GM12878 (cell line): Measurements from ENCODE around the gene CFAP57. TPM values are rescaled to one million over a fixed set of nuclear protein-coding genes. Genes with fewer than 3 reads are reported as not detected.

Source experiments
- ATAC-seq: fragments of 200-7000 bp; cut with Tn5 transposase; 3 replicates; pipeline ENCODE4 v1.9.1; 2020; ENCODE audit warnings: mild to moderate bottlenecking, moderate library complexity
- BruUV-seq: library from RNA; stranded (reverse); fragments of 400-500 nt; replicated peaks from 2 replicates; lab custom pipeline; 2021; lab: Mats Ljungman, UMichigan
- CTCF ChIA-PET: fragments of 300-600 bp; sonication (Branson Sonifier 250); formaldehyde crosslinking; extraction: SDS; loops from one replicate; lab custom pipeline; 2021; ENCODE audit warnings: inconsistent platforms; lab: Yijun Ruan, JAX
- POLR2A ChIA-PET: fragments of 350-600 bp; formaldehyde crosslinking; extraction: SDS; loops from one replicate; lab custom pipeline; 2021; ENCODE audit warnings: inconsistent platforms; lab: Charles Lee
- RAD21 ChIA-PET: fragments of 300-600 bp; sonication (Branson Sonifier 250); formaldehyde crosslinking; loops from one replicate; lab custom pipeline; 2023; ENCODE audit warnings: antibody characterized with exemption; ENCODE audit not compliant: unreplicated experiment; lab: Charles Lee
- SMC1A ChIA-PET: fragments of 300-600 bp; sonication (Branson Sonifier 250); formaldehyde crosslinking; loops from one replicate; lab custom pipeline; 2023; ENCODE audit not compliant: unreplicated experiment, uncharacterized antibody; lab: Charles Lee
- DNase-seq: peaks from one replicate; pipeline ENCODE4 v3.0.0-alpha.2; 2011; ENCODE audit warnings: low read depth, low spot score
- FAIRE-seq: peaks from 3 replicates; lab custom pipeline; 2011; peaks lifted over from hg19 to GRCh38; lab: Jason Lieb, UNC
- H2AFZ ChIP-seq: 2 replicates; pipeline ENCODE4 v1.6.0; 2011; ENCODE audit warnings: low read depth, low read length, control low read depth; ENCODE audit not compliant: control insufficient read depth
- H3K27ac ChIP-seq: 2 replicates; pipeline ENCODE4 v1.5.1; 2011; ENCODE audit warnings: control low read depth; ENCODE audit not compliant: control insufficient read depth, insufficient read depth
- H3K27me3 ChIP-seq, 2 experiments: replicated peaks in 1 of 2; 2 replicates each; pipeline versions ENCODE4 v1.6.0 to v1.6.1; 2011; ENCODE audit warnings: low read length in 1 of 2; ENCODE audit not compliant: control insufficient read depth in 2 of 2, insufficient read depth in 2 of 2
- H3K36me3 ChIP-seq, 2 experiments: 2 replicates each; pipeline ENCODE4 v1.5.1; 2011; ENCODE audit warnings: low read length in 1 of 2; ENCODE audit not compliant: control insufficient read depth in 2 of 2, insufficient read depth in 2 of 2
- H3K4me1 ChIP-seq: 2 replicates; pipeline ENCODE4 v1.6.1; 2011; ENCODE audit warnings: mild to moderate bottlenecking, low read length, moderate library complexity, mixed read lengths; ENCODE audit not compliant: control insufficient read depth, insufficient read depth
- H3K4me2 ChIP-seq: 2 replicates; pipeline ENCODE4 v1.6.0; 2011; ENCODE audit warnings: control low read depth; ENCODE audit not compliant: control insufficient read depth, insufficient read depth
- H3K4me3 ChIP-seq: fragments of 200-600 bp; sonication (generic); 2 replicates; pipeline ENCODE4 v1.5.1; 2016
- H3K79me2 ChIP-seq: 2 replicates; pipeline ENCODE4 v1.6.0; 2011; ENCODE audit warnings: low read length; ENCODE audit not compliant: control insufficient read depth, insufficient read depth
- H3K9ac ChIP-seq: 2 replicates; pipeline ENCODE4 v1.8.0; 2011; ENCODE audit warnings: low read length, control low read depth, mixed read lengths; ENCODE audit not compliant: control insufficient read depth, insufficient read depth
- H3K9me3 ChIP-seq: replicated peaks from 3 replicates; pipeline ENCODE4 v1.5.1; 2011; ENCODE audit warnings: mild to moderate bottlenecking, low read length; ENCODE audit not compliant: control insufficient read depth, insufficient read depth
- H4K20me1 ChIP-seq: 2 replicates; pipeline ENCODE4 v1.6.0; 2011; ENCODE audit not compliant: control insufficient read depth, insufficient read depth
- EGR1 ChIP-seq, 2 experiments: IDR thresholded peaks; 1 replicate in 1 of 2; 2 replicates in 1 of 2; pipeline ENCODE4 v1.6.1; 2011 to 2012; ENCODE audit warnings: low read depth in 2 of 2, low read length in 2 of 2, borderline replicate concordance in 1 of 2, mild to moderate bottlenecking in 1 of 2, moderate library complexity in 1 of 2
- HDGF ChIP-seq: fragments of 450-650 bp; IDR thresholded peaks from 2 replicates; pipeline ENCODE4 v1.6.1; 2016; ENCODE audit warnings: antibody characterized with exemption
- IKZF1 ChIP-seq: fragments of 450-650 bp; conservative IDR thresholded peaks from 2 replicates; pipeline ENCODE4 v1.6.1; 2017; ENCODE audit warnings: antibody characterized with exemption, mild to moderate bottlenecking
- JUNB ChIP-seq: IDR thresholded peaks from 2 replicates; pipeline ENCODE4 v1.6.1; 2016; ENCODE audit warnings: antibody characterized with exemption, mild to moderate bottlenecking
- LARP7 ChIP-seq: fragments of 450-650 bp; IDR thresholded peaks from 2 replicates; pipeline ENCODE4 v1.6.1; 2017; ENCODE audit warnings: mild to moderate bottlenecking
- NR2C2 ChIP-seq: IDR thresholded peaks from 2 replicates; pipeline ENCODE4 v1.6.1; 2011; ENCODE audit warnings: borderline replicate concordance, low read depth; ENCODE audit not compliant: control insufficient read depth, insufficient read length
- PBX3 ChIP-seq: IDR thresholded peaks from 2 replicates; pipeline ENCODE4 v1.6.1; 2011; ENCODE audit warnings: mild to moderate bottlenecking, low read depth, low read length, moderate library complexity; ENCODE audit not compliant: insufficient replicate concordance
- RCOR1 ChIP-seq: conservative IDR thresholded peaks from 2 replicates; pipeline ENCODE4 v1.6.1; 2012; ENCODE audit warnings: low read depth, low read length, improper control_type of control experiment
- SMAD1 ChIP-seq: fragments of 450-650 bp; IDR thresholded peaks from 2 replicates; pipeline ENCODE4 v1.6.1; 2018; ENCODE audit warnings: mild to moderate bottlenecking, low read depth; ENCODE audit not compliant: partially characterized antibody
- SPI1 ChIP-seq: IDR thresholded peaks from 2 replicates; pipeline ENCODE4 v1.6.1; 2011; ENCODE audit warnings: low read depth, mild to moderate bottlenecking, low read length, moderate library complexity, borderline replicate concordance; ENCODE audit not compliant: insufficient read depth
- TCF3 ChIP-seq: IDR thresholded peaks from 2 replicates; pipeline ENCODE4 v1.6.1; 2012; ENCODE audit warnings: low read depth, mild to moderate bottlenecking, low read length, borderline replicate concordance; ENCODE audit not compliant: insufficient read depth
- USF1 ChIP-seq: IDR thresholded peaks from 2 replicates; pipeline ENCODE4 v1.6.1; 2011; ENCODE audit warnings: borderline replicate concordance, low read depth, mild to moderate bottlenecking, moderate library complexity, mixed read lengths, low read length; ENCODE audit not compliant: insufficient read depth; ENCODE audit errors: extremely low read length
- ZNF384 ChIP-seq: IDR thresholded peaks from 2 replicates; pipeline ENCODE4 v1.6.1; 2012; ENCODE audit warnings: low read depth, mild to moderate bottlenecking, low read length, improper control_type of control experiment, borderline replicate concordance
- whole genome bisulfite sequencing: methylation state at CpG from one replicate; pipeline ENCODE4 v1.1.6; 2016; ENCODE audit warnings: low lambda C conversion rate; ENCODE audit not compliant: insufficient replicate concordance, insufficient coverage; ENCODE audit errors: missing lambda C conversion rate; 5-methylcytosine and 5-hydroxymethylcytosine counted together
- in situ Hi-C: fragments of 300-500 bp; cut with MboI; formaldehyde crosslinking; loops from 9 replicates; pipeline ENCODE4 v1.14.3; 2018; ENCODE audit warnings: mixed read lengths
- intact Hi-C: fragments of 100-400 bp; cut with micrococcal nuclease; formaldehyde crosslinking; loops from one replicate; pipeline ENCODE4 v1.14.2; 2022; ENCODE audit not compliant: unreplicated experiment
- polyA plus RNA-seq, 11 experiments: library from polyadenylated mRNA; depleted of rRNA in 4 of 11; unstranded in 6 of 11; stranded (reverse) in 5 of 11; fragments of >200 nt; fragmentation: Nextera tagmentation in 4 of 11; fragmentation: Illumina TruSeq in 1 of 11; extraction: Ambion mirVana in 4 of 11; extraction: Trizol in 1 of 11; gene quantifications; 1 replicate in 1 of 11; 2 replicates in 10 of 11; pipeline versions ENCODE4 v1.2.1 to v1.2.3, GENCODE V29; 2011 to 2016; ENCODE audit warnings: inconsistent platforms in 2 of 11, missing spikeins in 2 of 11, low read depth in 1 of 11
- total RNA-seq, 4 experiments: library from RNA; depleted of rRNA in 3 of 4; stranded (reverse); fragments of >200 nt in 3 of 4; fragmentation: Illumina TruSeq in 1 of 4; extraction: Trizol in 1 of 4; gene quantifications; 2 replicates each; pipeline versions ENCODE4 v1.2.1 to v1.2.3, GENCODE V29; 2013 to 2021

CFAP57 gene
- total and polyA plus RNA-seq, 10 of the 15 experiments (the other 5 are each of a cell fraction or from before 2014, with no cell fraction given), result 0.45 to 4.8 (median 1.3) TPM

GRCh38 chr1:43258370-43258769 is 86.2 kb downstream of the CFAP57 start:
- H4K20me1 ChIP-seq, result no peaks in the 10 kb centered on the region
- ATAC-seq (no peak), DNase-seq (no peak), FAIRE-seq (no peak)
- peaks cover 9% of the 10 kb centered on the region for H3K9me3 ChIP-seq
- no peaks in the 10 kb centered on the region for H3K79me2 ChIP-seq
- 80% methylated on average over 3 of the region's 3 CpGs for WGBS
- ChIA-PET SMC1A (interaction anchor here (0.6 kb wide), 1 partner anchor 13 kb away, joined by 3 read pairs; no protein-coding TSS in a partner anchor), RAD21 (no interaction called here), POLR2A (no interaction called here), CTCF (interaction anchor here (0.9 to 1.0 kb wide), 2 partner anchors 10 to 19 kb away, joined by 3 to 4 read pairs; no protein-coding TSS in a partner anchor)
- H3K36me3 ChIP-seq, result no peaks in the 10 kb centered on the region
- no peak overlapping the region for H3K4me2 ChIP-seq
- H3K27ac ChIP-seq, result no peak overlapping the region
- H3K9ac ChIP-seq, result no peak overlapping the region
- H3K4me1 ChIP-seq, result no peaks in the 10 kb centered on the region
- H3K4me3 ChIP-seq, result no peak overlapping the region
- H2AFZ ChIP-seq, result no peak overlapping the region
- TF ChIP-seq TCF3 (no peak), EGR1 (IDR thresholded peaks at IDR 0.05; ENCODE audit: borderline replicate concordance in 1 of 2, low read depth in 2 of 2, low read length in 2 of 2) (no peak), JUNB (no peak), LARP7 (no peak), PBX3 (no peak), RCOR1 (no peak), USF1 (no peak), NR2C2 (no peak), SPI1 (no peak), IKZF1 (no peak), ZNF384 (no peak), HDGF (no peak), SMAD1 (no peak)
- H3K27me3 ChIP-seq, result no peaks in the 10 kb centered on the region; a peak in 1 of 4 replicates
- in situ Hi-C loops, result no loop called here
- intact Hi-C loops, result no loop called here
- no TSS peak for BruUV-seq
